HEK293T (cell line): ENCODE results near the gene LPCAT1.

Experiments used
- ARNT ChIP-seq: fragments of 450-650 bp; IDR thresholded peaks from 2 replicates; pipeline ENCODE4 v1.6.1; 2017; ENCODE audit warnings: mild to moderate bottlenecking
- BHLHE40 ChIP-seq: fragments of 450-650 bp; IDR thresholded peaks from 2 replicates; pipeline ENCODE4 v1.6.1; 2016; ENCODE audit warnings: mild to moderate bottlenecking, moderate library complexity, borderline replicate concordance
- FOXK2 ChIP-seq: fragments of 450-650 bp; IDR thresholded peaks from 2 replicates; pipeline ENCODE4 v1.6.1; 2016; ENCODE audit warnings: mild to moderate bottlenecking
- SP1 ChIP-seq: fragments of 450-650 bp; IDR thresholded peaks from 2 replicates; pipeline ENCODE4 v1.6.1; 2017

DNA sequence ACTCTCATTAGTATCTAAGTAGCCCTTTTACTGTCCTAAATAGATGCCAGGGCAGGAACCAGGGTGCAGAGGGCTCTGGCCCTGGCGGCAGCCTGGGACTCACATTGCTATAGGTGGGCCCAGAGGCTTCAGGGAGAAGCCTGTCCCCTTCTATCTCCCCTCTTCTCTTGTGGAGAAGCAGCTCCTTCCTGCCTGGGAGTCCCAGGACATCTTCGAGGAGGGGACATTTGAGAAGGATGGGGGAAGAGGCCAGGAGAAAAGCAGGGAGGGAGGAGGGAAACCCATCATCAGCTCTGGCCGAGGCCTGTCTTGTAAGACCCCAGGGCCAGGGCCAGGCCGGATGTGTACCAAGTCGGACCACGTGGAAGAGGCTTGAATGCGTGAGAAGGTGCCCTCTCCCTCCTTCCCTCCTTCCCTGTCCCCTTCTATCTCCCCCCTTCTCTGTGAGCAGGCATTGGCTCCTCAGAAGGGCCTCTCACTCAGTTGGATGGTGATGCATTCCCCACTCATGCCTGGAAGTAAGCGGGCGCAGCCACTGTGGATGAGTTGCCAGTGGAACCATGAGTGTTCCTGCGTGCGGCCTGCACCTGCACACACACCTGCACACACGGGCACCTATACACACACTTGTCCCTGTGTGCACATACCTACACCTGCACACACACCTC, 20.7 kb upstream of the LPCAT1 start:
- TF ChIP-seq SP1 (no peak), BHLHE40 (no peak), ARNT (no peak), FOXK2 (no peak)
